GM12878 (cell line): ENCODE data around the gene CCDC39. TPM values are rescaled to one million over a fixed set of nuclear protein-coding genes. Genes with fewer than 3 reads are reported as not detected.

ENCODE experiments used
- ATF7 ChIP-seq: fragments of 450-650 bp; IDR thresholded peaks from 2 replicates; pipeline ENCODE4 v1.6.1; 2016; ENCODE audit warnings: low read depth, mild to moderate bottlenecking
- BACH1 ChIP-seq: fragments of 450-650 bp; IDR thresholded peaks from 2 replicates; pipeline ENCODE4 v1.6.1; 2017; ENCODE audit warnings: mild to moderate bottlenecking, borderline replicate concordance
- CBX5 ChIP-seq: sonication (generic); IDR thresholded peaks from 2 replicates; pipeline ENCODE4 v1.6.1; 2016; ENCODE audit warnings: low read depth, moderate library complexity, mild to moderate bottlenecking, inconsistent platforms
- DPF2 ChIP-seq: fragments of 450-650 bp; IDR thresholded peaks from 2 replicates; pipeline ENCODE4 v1.6.1; 2017; ENCODE audit warnings: mild to moderate bottlenecking
- EGR1 ChIP-seq, 2 experiments: IDR thresholded peaks; 1 replicate in 1 of 2; 2 replicates in 1 of 2; pipeline ENCODE4 v1.6.1; 2011 to 2012; ENCODE audit warnings: low read depth in 2 of 2, low read length in 2 of 2, borderline replicate concordance in 1 of 2, mild to moderate bottlenecking in 1 of 2, moderate library complexity in 1 of 2
- FOS ChIP-seq: IDR thresholded peaks from 3 replicates; pipeline ENCODE4 v1.6.1; 2011; ENCODE audit warnings: borderline replicate concordance; ENCODE audit not compliant: insufficient read length; ENCODE audit errors: extremely low read depth
- MEF2A ChIP-seq: IDR thresholded peaks from 2 replicates; pipeline ENCODE4 v1.6.1; 2011; ENCODE audit warnings: low read depth, mild to moderate bottlenecking, low read length, moderate library complexity; ENCODE audit not compliant: insufficient read depth
- MEF2B ChIP-seq: fragments of 450-650 bp; IDR thresholded peaks from 2 replicates; pipeline ENCODE4 v1.6.1; 2018; ENCODE audit warnings: mild to moderate bottlenecking, moderate library complexity; ENCODE audit not compliant: partially characterized antibody, poor library complexity, severe bottlenecking
- RUNX3 ChIP-seq: IDR thresholded peaks from 2 replicates; pipeline ENCODE4 v1.6.1; 2012; ENCODE audit warnings: low read length, inconsistent platforms
- SMC3 ChIP-seq: IDR thresholded peaks from 2 replicates; pipeline ENCODE4 v1.6.1; 2011; ENCODE audit warnings: low read length, improper control_type of control experiment, borderline replicate concordance
- SUZ12 ChIP-seq: fragments of 200-600 bp; sonication (generic); IDR thresholded peaks from one replicate; pipeline ENCODE4 v1.6.1; 2018; ENCODE audit warnings: antibody characterized with exemption, mild to moderate bottlenecking; ENCODE audit not compliant: unreplicated experiment
- TAF1 ChIP-seq: IDR thresholded peaks from 2 replicates; pipeline ENCODE4 v1.6.1; 2011; ENCODE audit warnings: mild to moderate bottlenecking, low read depth, low read length, borderline replicate concordance
- TCF12 ChIP-seq: IDR thresholded peaks from 2 replicates; pipeline ENCODE4 v1.6.1; 2011; ENCODE audit warnings: low read depth, mild to moderate bottlenecking, low read length
- TCF7 ChIP-seq: IDR thresholded peaks from 2 replicates; pipeline ENCODE4 v1.6.1; 2014; ENCODE audit warnings: antibody characterized with exemption, borderline replicate concordance
- WRNIP1 ChIP-seq: IDR thresholded peaks from 2 replicates; pipeline ENCODE4 v1.6.1; 2011; ENCODE audit warnings: low read depth, low read length, improper control_type of control experiment, borderline replicate concordance
- ZNF384 ChIP-seq: IDR thresholded peaks from 2 replicates; pipeline ENCODE4 v1.6.1; 2012; ENCODE audit warnings: low read depth, mild to moderate bottlenecking, low read length, improper control_type of control experiment, borderline replicate concordance
- ZZZ3 ChIP-seq: IDR thresholded peaks from 2 replicates; pipeline ENCODE4 v1.6.1; 2011; ENCODE audit warnings: low read depth; ENCODE audit not compliant: control insufficient read depth, insufficient read length
- polyA plus RNA-seq, 11 experiments: library from polyadenylated mRNA; depleted of rRNA in 4 of 11; unstranded in 6 of 11; stranded (reverse) in 5 of 11; fragments of >200 nt; fragmentation: Nextera tagmentation in 4 of 11; fragmentation: Illumina TruSeq in 1 of 11; extraction: Ambion mirVana in 4 of 11; extraction: Trizol in 1 of 11; gene quantifications; 1 replicate in 1 of 11; 2 replicates in 10 of 11; pipeline versions ENCODE4 v1.2.1 to v1.2.3, GENCODE V29; 2011 to 2016; ENCODE audit warnings: inconsistent platforms in 2 of 11, missing spikeins in 2 of 11, low read depth in 1 of 11
- total RNA-seq, 4 experiments: library from RNA; depleted of rRNA in 3 of 4; stranded (reverse); fragments of >200 nt in 3 of 4; fragmentation: Illumina TruSeq in 1 of 4; extraction: Trizol in 1 of 4; gene quantifications; 2 replicates each; pipeline versions ENCODE4 v1.2.1 to v1.2.3, GENCODE V29; 2013 to 2021
- TF ChIP-seq, protein P1 (sequence below): fragments of 450-650 bp; IDR thresholded peaks from 2 replicates; pipeline ENCODE4 v1.6.1; 2017; ENCODE audit warnings: borderline replicate concordance
- TF ChIP-seq, protein P2 (sequence below): IDR thresholded peaks from 2 replicates; pipeline ENCODE4 v1.6.1; 2011; ENCODE audit warnings: low read depth, mild to moderate bottlenecking, low read length, moderate library complexity, borderline replicate concordance; ENCODE audit errors: extremely low read depth
- TF ChIP-seq, protein P3 (sequence below): fragments of 450-650 bp; IDR thresholded peaks from 2 replicates; pipeline ENCODE4 v1.6.1; 2017; ENCODE audit warnings: mild to moderate bottlenecking
- TF ChIP-seq, protein P4 (sequence below): fragments of 450-650 bp; IDR thresholded peaks from 2 replicates; pipeline ENCODE4 v1.6.1; 2017; ENCODE audit warnings: low read depth, mild to moderate bottlenecking, moderate library complexity

CCDC39 gene
- total and polyA plus RNA-seq, 10 of the 15 experiments (the other 5 are each of a cell fraction or from before 2014, with no cell fraction given): 0.10 to 0.69 (median 0.31) TPM

DNA sequence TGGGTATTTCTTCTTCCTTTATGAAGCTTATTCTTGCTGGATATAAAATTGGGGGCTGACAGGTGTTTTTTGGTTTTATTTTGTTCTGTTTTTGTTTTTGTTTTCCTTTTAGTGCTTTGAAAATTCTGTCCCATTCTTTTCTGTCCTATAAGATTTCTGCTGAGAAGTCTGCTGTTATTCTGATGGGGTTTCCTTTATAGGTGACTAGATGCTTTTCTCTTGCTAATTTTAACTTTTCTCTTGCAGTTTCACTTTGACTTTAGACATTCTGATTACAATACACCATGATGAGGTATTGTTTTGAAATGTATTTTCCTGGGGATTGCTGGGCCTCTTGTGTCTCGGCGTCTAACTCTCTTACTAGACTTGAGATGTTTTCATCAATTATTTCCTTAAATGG is 54.6 kb downstream of the CCDC39 start (continued):
- TF ChIP-seq WRNIP1 (no peak), CBX5 (peak; percentile 99), MEF2A (peak; percentile 92), EGR1 (IDR thresholded peaks at IDR 0.05; ENCODE audit: borderline replicate concordance in 1 of 2, low read depth in 2 of 2, low read length in 2 of 2) (no peak), ZZZ3 (no peak), TCF12 (no peak), SMC3 (no peak), FOS (no peak), RUNX3 (peak; percentile 26; the same call in 1 of the 2 replicates), SUZ12 (no peak), ZNF384 (no peak), DPF2 (no peak), ATF7 (peak; percentile 93), TCF7 (peak; percentile 64; the same call in 1 of the 2 replicates), BACH1 (no peak), MEF2B (peak; percentile 79), TAF1 (no peak)
- TF ChIP-seq, protein P1, sequence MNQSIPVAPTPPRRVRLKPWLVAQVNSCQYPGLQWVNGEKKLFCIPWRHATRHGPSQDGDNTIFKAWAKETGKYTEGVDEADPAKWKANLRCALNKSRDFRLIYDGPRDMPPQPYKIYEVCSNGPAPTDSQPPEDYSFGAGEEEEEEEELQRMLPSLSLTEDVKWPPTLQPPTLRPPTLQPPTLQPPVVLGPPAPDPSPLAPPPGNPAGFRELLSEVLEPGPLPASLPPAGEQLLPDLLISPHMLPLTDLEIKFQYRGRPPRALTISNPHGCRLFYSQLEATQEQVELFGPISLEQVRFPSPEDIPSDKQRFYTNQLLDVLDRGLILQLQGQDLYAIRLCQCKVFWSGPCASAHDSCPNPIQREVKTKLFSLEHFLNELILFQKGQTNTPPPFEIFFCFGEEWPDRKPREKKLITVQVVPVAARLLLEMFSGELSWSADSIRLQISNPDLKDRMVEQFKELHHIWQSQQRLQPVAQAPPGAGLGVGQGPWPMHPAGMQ: no peak
- TF ChIP-seq, protein P2, sequence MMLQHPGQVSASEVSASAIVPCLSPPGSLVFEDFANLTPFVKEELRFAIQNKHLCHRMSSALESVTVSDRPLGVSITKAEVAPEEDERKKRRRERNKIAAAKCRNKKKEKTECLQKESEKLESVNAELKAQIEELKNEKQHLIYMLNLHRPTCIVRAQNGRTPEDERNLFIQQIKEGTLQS: no peak
- TF ChIP-seq, protein P3, sequence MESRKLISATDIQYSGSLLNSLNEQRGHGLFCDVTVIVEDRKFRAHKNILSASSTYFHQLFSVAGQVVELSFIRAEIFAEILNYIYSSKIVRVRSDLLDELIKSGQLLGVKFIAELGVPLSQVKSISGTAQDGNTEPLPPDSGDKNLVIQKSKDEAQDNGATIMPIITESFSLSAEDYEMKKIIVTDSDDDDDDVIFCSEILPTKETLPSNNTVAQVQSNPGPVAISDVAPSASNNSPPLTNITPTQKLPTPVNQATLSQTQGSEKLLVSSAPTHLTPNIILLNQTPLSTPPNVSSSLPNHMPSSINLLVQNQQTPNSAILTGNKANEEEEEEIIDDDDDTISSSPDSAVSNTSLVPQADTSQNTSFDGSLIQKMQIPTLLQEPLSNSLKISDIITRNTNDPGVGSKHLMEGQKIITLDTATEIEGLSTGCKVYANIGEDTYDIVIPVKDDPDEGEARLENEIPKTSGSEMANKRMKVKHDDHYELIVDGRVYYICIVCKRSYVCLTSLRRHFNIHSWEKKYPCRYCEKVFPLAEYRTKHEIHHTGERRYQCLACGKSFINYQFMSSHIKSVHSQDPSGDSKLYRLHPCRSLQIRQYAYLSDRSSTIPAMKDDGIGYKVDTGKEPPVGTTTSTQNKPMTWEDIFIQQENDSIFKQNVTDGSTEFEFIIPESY: no peak
- TF ChIP-seq, protein P4, sequence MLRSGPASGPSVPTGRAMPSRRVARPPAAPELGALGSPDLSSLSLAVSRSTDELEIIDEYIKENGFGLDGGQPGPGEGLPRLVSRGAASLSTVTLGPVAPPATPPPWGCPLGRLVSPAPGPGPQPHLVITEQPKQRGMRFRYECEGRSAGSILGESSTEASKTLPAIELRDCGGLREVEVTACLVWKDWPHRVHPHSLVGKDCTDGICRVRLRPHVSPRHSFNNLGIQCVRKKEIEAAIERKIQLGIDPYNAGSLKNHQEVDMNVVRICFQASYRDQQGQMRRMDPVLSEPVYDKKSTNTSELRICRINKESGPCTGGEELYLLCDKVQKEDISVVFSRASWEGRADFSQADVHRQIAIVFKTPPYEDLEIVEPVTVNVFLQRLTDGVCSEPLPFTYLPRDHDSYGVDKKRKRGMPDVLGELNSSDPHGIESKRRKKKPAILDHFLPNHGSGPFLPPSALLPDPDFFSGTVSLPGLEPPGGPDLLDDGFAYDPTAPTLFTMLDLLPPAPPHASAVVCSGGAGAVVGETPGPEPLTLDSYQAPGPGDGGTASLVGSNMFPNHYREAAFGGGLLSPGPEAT: peak; percentile 65; the same call in 1 of the 2 replicates
- TF ChIP-seq, all 136 proteins: peak for 20
